Measurements from ENCODE around the gene ASAP3.

The ASAP3 gene

DNA sequence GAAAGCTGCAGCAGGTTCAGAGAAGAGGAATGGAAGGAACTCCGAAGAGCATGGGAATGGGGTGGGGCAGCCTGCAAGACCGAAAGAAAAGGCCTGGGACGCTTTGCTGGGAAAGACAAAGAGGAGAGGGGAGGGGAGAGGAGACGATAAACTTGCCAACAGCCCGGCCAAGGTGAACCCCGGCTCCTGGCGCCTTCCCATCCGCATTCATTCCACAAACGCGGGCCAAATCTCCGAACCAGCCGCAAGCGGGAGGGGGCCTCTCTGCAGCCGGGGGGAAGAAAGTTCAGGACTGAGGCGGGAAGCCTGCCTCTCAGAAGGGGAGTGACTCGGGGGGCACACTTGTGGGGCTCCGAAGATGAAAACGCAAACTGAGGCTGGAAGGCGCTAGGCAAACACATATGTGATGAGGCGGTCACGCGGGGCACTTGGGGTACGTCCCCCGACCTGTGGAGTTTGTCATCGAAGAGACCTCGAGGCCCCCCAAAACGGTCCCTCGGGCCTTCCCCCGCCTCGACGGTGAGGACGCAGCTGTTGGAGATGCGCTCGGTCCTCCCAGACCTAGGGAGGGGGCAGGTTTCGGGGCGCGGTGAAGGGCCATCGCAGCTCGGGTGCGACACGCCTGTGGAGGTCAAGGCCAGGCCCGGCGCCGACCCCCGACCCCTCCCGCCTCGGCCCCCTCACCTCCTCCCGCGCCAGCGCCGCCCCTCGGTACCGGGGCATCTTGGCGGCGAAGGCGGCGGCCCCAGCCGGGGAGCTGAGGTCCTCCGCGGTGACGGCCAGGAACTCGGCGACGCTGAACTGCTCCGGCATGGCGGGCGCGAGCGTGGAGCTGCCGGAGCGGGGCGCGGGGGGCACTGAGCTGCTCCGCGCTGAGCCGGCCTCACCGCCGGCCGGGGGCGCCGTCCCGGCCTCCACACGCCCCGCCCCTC is at the start of gene ASAP3:
TSS of gene ASAP3 (minus strand) at position 859 of the 932 bp plus-strand sequence. CDS start at position 813, 46 bp downstream.
- no peak for DNase-seq (ENCODE audit: insufficient read length, low spot score)
- FAIRE-seq, result no peak
- TF ChIP-seq CTCF (IDR thresholded peaks at IDR 0.05; ENCODE audit: insufficient read depth, missing control alignments), result no peak

- TF ChIP-seq CTCF (IDR thresholded peaks at IDR 0.05; ENCODE audit: insufficient read depth, missing control alignments), result no peak
- FAIRE-seq (no peak), DNase-seq (ENCODE audit: insufficient read length, low spot score) (no peak)
Measured at GRCh38 chr1:23533246-23534023, 49.5 kb upstream of the ASAP3 start.

DNA sequence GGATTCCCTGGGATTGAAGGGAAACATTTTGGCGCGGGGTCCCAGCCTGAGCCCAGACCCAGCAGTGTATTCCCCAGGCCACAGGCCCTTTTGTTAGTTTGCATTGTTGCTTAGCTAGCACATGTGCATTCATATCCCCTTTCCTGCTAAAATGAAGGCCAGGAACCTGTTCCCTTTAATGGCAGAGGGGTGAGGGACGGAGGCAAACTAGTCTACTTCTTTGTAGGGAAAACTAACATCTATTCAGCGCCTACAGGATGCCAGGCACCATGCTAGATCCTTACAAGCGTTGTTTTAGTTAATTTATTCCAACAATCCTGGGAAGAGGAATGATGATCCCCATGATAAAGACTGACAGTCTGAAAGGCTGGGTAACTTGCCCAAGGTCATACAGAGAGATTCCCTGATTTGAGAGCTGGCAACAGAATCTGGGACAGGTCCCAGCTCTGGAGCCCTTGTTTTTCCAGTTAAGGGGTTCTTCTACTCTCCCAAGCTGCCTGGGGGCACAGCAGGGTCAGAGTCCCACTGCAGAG is 47.6 kb upstream of the ASAP3 start:
- no peak for FAIRE-seq
- no peak for DNase-seq (ENCODE audit: insufficient read length, low spot score)
- TF ChIP-seq CTCF (IDR thresholded peaks at IDR 0.05; ENCODE audit: insufficient read depth, missing control alignments), result no peak

DNA sequence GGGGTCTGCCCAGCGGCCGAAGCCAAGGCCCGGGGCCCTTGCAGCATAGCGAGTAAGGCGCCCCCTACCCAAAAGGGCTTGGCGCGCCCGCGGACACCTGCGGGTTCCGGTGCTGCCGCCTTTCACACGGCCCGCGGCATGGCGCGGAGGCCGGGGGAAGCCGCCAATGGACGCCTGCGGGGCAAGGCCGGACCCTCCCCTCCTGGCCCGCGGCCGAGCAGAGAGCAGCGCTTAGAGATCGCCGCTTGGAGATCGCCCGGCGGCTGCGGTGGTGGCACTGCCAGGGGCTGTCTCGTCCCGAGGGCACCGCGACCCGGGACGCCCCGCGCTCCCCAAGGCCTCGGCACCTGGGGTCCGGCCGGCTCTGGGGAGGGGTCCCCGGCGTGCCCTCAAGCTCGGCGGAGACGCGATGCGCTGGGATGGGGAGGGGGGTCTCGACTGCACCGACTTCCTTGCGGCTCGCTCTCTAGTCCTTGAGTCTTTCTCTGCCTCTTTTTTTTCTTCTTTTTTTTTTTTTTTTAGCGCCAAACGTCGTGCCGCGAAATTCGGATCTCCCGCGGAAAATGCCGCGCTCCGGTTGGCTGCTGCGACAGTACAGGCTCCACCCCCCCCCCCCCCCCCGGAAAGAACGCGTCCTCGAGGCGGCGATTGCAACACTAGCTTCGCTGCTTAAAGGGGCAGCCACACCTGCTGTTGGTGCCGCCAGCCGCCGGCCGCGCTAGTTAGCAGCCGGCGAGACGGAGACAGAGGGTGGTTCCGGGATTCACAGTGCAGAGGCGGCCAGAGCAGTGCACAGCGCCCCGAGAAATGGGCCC is 47.0 kb upstream of the ASAP3 start, which contains the start of gene E2F2:
TSS of gene E2F2 (minus strand) at position 487 of the 815 bp plus-strand sequence. CDS start at position 47, 440 bp downstream.
- TF ChIP-seq CTCF (IDR thresholded peaks at IDR 0.05; ENCODE audit: insufficient read depth, missing control alignments), result no peak
- FAIRE-seq, result no peak
- DNase-seq (ENCODE audit: insufficient read length, low spot score), result peak; percentile 72

DNA sequence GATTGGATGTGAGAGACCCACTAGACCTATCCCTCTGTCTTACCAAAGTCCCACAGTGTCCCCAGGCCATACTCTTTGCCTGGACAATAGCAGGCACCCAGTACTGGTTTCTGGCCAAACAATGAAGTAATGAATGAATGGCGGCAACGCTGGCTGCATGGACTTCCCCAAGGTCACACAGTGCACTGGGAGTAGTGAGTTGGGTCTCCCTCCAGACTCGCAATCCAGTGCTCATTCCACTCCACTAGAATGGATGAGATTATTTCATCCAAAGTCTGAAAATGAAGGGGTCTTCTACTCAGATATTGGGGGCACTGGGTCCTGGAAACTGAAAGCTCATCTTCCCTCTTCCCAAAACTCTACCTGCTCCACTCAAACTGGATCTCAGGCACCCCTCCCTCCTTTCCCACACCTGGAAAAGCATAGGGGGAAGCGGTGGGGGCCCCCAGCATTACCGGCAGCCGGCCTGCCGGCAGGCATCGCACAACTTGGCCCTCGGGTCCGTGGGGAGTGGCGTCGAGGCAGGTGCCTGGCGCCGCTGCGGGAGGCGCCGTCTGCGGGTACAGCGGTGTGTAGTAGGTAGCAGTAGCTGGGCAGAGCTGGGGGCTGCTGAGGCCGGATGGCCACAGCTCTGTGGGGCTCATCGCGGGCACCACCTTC is 46.2 kb upstream of the ASAP3 start:
- TF ChIP-seq CTCF (IDR thresholded peaks at IDR 0.05; ENCODE audit: insufficient read depth, missing control alignments), result no peak
- DNase-seq (ENCODE audit: insufficient read length, low spot score) (no peak), FAIRE-seq (no peak)
